Activated CD4-positive, alpha-beta T cell treated with anti-CD3 and anti-CD28 coated beads, Interleukin-2, amount 50 U/mL, for 1 hour (primary cell): ENCODE results near the gene DCP1B.

Experiments used
- DNase-seq: peaks from one replicate; pipeline ENCODE4 v3.0.0-alpha.2; 2020

The DCP1B gene

DNA sequence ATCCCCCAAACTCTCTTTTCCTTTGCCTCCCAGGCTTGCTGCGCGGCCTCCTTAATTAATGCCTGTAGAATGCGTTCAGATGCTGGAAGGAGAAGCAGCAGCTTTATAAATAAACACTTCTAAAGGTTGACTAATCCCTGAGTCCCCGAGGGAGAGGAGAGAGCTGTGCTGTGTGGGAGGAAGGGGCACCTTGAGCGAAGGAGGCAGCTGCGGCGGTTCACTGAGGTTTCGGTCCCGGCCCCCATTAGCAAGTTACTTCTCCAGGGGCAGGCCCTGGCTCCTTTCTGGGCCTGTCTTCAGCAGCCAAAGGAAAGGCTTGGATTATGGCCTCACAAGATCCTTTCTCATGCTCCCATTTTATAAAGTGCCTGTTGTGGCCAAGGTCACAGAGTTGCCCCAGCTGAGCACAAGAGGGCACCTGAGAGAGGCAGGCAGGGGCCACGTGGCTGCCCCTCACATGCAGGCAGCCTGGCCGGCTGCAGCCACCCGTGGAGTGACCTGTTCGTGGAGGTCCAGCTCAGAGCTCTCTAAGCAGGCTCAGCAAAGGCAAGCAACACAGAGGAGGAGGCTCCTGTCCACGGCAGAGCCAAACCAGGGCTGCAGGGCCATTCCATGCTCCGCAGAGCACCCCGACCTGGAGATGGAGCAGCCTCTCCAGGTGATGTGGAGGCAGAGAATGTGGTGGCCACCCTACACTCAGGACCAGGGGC is 70.8 kb downstream of the DCP1B start:
- DNase-seq: no peak

DNA sequence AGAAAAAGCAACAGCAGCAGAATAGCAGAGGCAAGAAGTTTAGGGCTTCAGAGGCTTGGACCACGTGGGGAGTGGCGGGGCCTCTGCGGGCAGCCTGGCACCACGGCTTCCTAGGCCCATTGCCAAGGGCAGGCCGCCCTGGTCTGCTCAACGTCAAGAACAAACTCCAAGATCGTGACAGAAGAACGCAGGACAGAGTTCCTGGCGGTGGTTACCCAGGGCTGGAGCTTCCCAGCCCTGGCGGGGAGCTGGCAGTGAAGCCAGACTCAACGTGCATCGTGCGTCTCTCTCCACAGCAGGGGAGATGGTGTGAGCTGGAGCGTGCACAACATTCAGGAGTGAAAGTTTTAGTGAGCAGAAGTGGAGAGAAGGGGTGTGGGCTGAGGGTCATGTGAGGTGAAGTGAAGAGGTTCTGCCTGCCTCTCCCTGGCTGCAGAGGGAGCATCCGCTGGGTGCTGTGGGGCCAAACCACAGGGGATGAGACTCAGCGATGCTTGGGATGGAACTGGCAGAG is 71.9 kb downstream of the DCP1B start:
- DNase-seq: no peak

DNA sequence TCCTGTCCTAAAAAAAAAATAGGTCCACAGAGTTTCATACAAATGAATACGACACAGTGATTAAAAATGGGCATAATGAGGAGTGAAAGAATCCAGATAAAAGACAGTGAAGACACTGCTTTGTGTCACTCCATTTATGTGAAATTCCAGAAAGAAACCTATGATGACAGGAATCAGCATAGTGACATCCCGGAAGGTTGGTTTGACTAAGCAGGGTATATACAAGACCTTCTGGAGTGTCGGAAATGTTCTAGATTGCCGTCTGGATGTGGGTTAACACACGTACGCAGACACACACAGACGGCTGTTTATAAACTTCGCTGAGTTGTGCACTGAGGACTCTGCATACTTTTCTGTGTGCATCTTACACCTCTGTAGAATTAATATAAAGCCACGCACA is 72.6 kb downstream of the DCP1B start:
- DNase-seq: no peak

DNA sequence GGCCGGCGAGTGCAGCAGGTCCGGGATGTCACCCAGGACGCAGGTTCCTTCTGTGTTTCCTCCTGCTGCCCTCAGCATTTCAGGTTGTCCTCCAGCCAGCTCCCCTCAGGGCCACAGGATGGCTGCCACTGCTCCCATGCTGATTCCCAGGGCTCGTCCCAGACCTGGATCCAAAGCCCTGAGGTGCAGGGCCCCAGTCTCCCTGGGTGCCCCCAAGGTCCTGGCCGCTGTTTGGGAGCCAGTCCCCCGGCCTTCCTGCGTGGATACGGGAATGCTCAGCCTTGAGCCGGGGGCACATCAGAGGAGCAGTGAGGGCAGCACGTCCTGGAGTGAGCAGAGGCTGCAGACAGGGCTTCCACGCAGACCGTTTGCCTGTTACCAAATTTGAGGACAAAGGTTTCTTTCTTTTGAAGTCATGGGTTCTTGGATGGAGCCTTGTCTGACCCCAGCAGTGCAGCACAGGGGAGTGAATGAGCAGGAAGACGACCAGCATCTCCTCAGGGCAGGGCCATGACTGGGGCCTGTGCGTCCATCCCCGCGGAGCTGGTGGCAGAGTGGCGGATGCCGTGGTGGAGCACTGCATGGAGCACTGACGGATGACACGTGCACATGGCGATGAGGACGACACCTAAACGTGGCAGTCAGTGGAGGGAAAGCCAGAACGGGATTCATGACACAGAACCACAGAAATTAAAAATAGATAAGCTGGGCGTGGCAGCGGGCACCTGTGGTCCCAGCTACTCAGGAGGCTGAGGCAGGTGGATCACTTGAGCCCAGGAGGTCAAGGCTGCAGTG is 73.3 kb downstream of the DCP1B start:
- no peak for DNase-seq

DNA sequence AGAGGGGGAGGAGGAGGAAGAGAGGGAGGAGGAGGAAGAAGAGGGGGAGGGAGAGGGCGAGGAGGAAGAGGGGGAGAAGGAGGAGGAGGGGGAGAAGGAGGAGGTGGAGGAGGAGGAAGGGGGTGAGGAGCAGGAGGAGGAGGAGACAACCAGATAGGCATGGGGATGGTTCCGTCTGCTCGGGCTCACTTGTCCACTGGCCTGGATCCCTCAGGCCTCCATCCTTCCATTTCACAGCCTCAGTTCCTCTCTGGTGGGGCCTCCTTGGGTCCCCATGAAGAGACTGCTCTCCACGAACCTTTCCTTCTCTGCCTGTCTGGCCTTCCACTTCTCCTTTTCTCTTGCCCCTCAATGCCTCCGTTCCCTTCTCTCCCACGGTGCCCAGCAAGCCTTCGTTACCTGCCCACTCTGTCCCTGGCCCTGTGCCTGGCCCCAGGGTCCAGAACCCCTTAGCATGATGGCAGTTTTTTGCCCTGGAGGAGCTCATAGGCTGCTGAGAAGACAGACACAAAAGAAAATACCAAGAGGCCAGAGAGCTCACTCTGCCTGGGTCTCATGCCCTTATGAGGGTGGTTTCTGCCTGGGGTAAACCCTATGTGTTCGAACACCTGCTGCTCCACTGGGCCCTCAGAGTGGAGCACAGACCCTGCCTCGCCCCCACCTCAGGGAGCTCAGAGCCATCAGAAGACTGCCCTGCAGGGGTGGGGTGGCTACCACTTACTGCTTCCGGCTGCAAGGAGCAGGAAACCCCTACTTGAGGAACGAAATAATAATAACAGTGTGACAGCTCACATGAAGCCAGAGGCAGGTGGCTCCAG is 74.1 kb downstream of the DCP1B start:
- no peak for DNase-seq

DNA sequence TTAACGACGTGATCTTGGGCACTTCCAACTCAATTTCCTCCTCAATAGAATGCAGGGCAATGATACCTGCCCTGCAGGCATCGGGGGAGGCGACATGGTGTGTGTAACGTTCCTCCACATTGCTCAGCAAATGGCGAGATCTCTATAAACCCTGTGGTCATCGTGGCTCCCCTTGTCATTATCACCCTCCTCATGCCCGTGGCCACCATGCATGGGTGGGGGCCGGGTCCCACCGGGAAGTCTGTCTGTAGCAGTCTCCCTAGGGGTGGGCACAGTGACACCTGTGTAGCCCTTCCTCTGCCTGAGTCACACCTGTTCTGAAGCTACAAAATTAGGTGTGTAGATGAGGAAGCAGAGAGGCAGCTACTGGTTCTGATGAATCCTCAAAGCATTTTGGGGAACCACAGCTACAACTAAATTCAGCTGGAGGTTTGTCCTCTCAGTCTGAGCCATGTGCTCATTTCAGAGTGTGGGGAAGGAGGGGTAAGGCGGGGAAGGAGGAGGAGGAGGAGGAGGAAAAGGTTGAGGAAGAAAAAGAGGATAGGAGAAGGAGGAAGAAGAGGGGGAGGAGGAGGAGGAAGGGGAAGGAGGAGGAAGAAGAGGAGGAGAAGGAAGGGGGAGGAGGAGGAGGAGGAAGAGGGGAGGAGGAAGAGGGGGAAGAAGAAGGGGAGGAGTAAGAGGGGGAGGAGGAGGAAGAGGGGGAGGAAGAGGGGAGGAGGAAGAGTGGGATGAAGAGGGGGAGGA is 74.8 kb downstream of the DCP1B start:
- no peak for DNase-seq

DNA sequence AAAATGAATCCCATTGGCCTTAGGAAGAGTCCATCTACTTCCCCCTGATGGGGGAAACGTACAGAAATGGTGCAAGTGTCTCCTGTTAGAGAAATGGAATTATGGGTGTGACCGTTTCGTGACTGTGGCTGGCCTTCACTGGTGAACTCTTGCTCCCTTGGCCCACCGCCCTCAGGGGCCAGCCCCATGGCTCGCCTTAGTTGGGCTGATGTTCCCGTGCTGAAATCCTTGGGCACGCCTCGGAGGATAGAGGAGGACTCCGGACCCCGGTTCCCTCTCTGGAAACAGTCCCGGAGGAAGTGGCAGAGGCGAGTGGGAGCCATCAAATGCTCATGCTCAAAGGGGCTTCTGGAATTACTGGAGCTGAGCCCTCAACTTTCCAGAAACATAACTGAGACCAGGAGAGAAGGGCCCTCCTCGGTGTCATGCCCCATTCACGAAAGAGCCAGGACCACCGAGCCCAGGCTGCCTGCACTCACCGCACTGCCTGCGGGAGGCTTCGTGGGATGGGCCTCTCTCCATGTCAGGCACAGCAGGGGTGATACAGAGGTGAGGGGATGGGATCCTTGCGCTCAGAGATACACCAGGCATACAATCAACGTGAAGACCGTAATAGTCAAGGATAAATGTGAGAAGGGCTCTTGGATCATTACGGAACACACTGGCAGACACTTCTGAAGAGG is 75.7 kb downstream of the DCP1B start:
- no peak for DNase-seq

DNA sequence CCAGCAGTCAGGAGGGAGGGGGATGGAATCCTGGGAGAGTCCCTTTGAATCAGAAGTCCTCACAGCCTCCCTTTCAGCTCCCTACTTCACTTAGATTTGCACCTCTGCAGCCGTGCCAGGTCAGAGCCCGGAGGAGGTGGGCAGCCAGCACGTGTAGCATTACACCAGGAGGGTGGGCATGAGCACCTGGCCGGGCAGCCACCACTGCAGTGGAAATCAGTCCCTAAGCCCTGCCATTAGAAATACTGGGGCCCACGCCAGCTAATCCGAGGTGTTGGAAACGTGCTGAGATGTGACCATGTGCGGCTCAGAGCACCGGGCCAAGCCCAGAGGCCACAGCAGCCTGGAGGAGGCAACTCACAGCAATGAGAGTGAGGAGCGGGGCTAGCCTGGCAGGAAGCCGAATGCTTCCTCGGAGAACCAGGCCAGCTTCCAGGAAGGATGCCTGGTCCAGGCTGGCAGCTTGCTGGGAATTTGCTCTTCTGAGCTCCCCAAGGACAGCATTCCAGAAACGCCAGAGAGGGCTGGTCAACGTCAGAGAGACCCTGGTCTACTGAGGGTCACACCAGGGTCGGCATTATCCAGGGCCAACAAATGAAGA is 76.4 kb downstream of the DCP1B start:
- no peak for DNase-seq

DNA sequence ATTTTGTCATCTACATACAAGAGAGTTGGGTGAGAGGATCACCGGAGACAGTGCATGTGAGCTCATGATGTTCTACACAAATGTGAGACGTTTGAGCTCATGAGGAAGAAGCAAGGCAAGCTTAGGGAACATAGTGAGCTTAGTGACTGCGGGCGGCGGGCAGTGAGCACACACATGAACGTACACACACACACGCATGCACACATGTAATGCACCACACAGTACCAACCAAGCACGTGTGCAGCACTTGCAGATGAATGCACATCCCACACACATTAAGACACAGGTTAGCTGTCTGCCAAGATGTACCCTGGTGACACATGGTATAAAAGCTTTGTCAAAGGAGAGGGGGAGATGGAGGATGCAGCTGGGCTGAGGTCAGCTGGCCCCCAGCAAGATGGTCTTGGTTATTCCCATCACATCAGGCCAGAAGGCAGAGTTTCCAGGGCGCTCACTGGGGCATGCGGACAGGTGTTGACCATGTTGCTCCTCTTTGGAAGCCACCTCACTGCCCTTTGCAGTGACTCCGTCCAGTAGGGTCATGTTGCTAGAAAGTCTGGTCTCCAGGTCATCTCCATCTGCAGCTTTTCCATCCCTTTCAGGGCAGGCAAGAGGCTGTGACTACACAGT is 77.1 kb downstream of the DCP1B start:
- DNase-seq: no peak

DNA sequence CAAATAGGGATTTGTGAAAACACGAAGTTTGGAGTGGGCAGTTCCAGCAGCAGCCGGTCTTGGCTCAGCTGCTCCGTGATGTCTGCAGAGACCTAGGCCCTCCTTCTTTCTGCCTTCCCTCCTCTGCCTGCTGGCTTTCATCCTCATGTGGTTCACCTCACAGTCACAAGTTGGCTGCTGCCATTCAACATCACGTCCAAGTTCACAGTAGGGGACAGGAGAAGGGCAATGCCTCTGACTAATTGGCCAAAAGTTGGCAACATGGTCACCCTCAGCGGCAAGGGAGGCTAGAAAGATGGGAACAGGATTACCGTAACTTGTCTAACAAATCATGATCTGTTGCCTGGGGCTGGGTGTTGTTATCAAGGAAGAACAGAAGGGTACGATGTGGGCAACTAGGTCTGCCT is 78.0 kb downstream of the DCP1B start:
- DNase-seq: no peak

DNA sequence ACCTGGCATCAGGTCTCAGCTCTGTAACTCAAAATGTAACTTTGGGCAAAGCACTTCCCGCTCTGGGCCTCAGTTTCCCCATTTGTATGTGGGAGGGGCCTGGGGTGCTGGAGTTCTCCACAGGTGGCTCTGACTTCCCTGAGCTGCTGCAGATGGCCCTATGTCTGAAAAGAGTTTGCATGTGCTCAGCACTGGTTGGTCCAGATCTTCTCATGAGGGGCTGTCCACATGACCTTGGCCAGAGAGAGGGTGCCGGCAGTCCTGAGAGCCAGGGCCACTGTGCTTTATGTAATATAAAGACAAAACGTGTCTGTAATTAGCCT is 78.6 kb downstream of the DCP1B start:
- no peak for DNase-seq

DNA sequence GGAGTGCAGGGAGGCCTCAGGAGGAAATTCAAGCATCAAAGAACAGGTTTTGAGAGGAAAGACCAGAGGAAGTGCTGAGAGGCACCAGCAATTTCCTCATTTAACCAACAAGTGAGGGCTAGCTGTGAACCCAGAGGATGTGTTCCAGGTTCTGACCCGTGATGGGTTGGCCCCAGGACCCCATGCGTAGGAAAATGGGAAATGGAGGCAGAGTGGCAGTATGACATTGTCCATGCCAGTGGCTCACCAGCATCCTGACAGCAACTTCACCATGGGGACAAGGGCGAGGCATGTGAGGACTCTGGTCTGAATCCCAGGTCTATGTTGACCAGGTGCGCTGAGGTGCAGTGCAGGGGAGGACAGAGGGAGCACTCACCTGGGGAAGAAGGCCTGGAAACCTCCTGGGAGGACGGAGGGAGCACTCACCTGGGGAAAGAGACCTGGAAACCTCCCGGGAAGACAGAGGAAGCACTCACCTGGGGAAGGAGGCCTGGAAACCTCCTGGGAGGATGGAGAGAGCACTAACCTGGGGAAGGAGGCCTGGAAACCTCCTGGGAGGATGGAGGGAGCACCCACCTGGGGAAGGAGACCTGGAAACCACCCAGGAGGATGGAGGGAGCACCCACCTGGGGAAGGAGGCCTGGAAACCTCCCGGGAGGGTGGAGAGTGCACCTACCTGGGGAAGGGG is 79.1 kb downstream of the DCP1B start:
- no peak for DNase-seq

DNA sequence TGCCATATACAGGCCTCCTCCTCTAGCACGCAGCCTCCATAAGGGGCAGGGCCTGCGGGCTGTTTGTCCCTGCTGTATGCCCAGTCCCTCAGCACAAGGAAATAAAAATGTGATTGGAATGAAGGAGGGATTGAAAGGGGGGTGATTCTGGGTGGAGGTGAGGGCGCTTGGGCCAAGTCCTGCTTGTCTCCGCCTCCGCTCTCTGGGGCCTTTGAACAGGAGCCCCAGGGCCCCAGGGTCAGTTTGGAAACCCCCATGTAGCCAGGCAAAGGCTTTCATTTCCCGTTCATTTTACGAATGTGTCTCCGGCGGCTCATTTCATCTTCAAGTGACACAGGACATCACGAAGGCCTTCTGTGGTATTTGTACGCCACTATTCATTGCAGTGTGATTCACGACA is 81.3 kb downstream of the DCP1B start:
- DNase-seq: no peak

DNA sequence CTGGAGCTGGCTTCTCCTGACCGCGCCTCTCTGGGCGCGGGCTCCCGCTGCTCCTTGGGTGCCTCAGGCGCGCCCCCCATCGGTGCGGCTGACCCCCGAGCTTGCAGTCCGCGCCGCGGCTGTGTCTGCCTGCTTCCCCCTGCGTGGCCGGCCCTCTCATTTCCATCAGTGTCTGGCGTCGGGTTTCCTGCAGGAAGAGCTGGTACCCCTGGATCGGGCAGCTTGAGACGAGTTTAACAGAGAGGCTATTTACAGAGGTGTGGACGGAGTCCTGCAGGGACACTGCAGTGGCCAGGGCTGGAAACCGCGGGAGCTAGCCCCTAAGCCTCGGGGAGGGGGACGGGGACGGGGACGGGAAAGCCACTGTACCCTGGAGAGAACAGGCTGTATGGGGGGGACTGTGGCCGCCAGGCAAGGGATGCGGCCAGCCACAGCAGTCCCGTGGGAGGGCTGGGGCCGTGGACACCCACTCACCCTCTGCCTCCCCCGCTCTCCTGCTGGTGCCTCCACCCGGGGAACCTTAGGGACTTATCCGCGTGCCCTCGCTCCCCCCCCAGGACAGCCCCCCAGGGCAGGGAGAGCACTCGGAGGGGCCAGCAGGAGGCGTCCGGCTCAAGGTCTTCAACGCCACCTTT is 82.1 kb downstream of the DCP1B start:
- DNase-seq: no peak

DNA sequence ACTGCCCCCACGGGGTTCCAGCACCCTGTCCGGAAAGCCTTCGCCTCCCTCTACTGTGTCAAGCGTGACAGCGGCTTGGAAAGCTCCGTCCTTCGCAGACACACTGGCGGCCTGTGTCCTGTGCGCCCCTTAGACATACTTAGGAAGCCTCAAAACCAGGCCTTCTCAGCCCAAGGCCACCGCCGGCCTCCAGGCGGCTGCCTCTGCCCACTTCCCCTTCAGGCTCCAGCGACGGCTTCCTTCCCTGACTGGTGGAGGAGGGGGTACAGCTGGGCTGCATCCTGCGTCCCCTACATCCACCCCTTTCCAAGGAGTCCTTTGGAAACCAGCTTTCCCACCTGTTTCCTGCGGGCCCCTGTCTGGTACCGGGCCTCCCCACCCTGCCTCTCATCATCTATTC is 83.3 kb downstream of the DCP1B start:
- DNase-seq: no peak

DNA sequence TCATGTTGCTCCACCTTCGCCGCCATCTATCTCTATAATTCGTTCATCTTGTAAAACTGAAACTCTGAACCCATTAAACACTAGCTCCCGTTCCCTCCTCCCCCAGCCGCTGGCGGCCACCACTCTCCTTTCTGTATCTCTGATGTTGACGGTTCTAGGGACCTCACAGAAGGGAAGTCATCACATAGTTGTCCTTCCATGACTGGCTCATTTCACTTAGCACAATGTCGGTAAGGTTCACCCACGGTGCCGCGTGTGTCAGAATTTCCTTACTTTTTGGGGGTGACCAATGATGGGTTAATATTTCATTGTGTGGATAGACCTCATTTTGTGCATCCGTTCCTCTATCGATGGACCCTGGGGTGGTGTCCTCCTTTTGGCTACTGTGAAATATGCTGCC is 83.8 kb downstream of the DCP1B start:
- DNase-seq: no peak

DNA sequence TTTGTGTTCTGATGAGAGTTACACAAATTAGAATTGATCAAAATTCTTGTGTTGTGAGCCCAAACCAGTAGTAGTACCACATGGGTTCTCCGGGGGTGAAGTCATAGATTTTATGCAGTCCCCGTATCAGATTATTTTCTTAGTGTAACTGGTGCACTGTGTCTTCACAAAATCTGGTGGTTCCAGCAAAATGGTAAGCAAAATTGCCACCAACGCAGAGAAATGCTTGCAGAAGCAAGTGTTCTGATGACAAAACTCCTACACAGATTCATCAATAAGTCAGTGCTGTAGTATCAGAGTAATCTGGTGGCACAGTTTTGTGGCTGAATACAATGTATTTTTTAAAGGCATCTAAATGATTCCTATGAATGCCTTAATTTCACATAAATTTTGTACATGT is 84.5 kb downstream of the DCP1B start:
- no peak for DNase-seq

DNA sequence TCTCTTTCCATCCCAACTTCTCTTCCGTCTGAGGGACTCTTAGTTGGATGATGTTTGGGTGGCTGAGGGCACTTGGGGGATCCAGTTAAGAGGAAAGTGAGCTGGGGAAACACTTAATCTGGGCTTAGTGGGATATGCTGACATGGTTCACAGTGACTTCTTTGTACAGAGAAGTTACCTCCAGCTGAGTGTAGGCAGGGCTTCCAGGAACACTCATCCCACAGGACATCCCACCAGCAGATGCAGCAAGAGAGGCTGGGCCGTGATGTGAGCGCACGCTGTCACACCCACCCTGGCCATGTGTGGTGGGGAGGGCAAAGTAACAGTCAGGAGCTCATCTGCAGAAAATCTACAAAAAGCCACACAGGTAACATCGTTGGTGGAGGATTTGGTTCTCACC is 85.0 kb downstream of the DCP1B start:
- no peak for DNase-seq

DNA sequence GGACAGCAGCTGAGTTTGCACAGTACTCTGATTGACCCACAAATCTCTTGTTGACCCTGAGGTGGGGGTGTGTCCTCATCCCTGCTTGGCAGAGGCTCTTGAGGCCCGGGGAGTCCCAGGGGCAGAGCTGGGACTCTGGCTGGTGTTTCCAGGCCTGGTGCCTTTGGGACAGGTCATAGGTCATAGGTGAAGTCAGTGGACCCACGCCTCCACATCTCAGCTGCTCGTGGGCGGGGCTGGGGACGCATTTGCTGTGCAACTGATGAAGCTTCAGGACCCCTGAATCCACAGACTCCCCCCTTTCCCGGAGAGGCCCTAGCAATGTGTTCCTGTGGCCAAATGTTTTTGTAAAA is 85.4 kb downstream of the DCP1B start:
- DNase-seq: no peak

DNA sequence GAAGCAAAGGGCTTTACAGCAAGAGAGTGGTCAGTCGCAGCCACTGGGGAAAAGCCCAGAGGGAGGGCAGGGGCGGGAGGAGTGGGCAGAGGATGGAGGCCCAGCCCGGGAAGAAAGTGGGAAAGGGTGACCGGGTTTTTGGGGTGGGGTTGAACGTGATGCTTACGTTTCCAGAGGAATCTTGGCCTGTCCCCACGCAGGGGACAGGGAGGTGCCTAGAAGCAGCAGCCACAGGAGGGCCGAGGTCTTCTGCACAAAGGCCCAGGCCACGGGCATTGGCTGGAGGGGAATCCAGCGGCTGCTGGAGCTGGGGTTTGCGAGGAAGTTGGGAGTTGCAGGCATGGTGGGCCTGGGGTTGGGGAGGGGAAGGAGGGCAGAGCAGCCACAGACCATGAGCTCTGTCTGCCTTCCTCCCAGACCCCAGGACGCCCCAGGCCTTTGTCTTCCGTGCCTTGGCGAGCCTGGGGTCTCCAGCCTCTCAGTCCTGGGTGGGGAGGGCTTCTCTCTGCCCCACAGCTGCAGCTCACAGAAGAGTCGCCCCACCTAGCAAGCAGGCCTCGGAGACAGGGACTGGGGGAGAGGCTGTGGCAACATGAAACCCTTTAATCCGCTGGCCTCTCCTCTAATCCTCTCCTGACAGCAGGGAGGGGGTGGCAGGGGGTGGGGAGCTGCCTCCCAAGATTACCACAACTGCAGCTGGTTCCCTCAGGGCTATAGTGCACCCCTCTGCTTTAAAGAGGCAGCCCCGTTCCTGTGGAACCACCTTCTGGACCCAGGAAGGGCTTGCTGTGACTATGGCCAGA is 86.0 kb downstream of the DCP1B start, which contains the start of gene CACNA2D4:
CACNA2D4 (minus strand) TSS at position 572 of the 803 bp plus-strand sequence; CDS start at position 393, 179 bp downstream.
- no peak for DNase-seq
